NCI-H1092 (cell line): ENCODE measurements around the gene GCLM.
"Not testable (repeated sequence)": the region's sequence is repeated elsewhere in the genome, so short reads cannot be mapped to it uniquely, and the experiment has no call there.

ENCODE experiments used
- DNase-seq: peaks from one replicate; lab custom pipeline; 2025; lab: John Stamatoyannopoulos, UW

Gene GCLM

DNA sequence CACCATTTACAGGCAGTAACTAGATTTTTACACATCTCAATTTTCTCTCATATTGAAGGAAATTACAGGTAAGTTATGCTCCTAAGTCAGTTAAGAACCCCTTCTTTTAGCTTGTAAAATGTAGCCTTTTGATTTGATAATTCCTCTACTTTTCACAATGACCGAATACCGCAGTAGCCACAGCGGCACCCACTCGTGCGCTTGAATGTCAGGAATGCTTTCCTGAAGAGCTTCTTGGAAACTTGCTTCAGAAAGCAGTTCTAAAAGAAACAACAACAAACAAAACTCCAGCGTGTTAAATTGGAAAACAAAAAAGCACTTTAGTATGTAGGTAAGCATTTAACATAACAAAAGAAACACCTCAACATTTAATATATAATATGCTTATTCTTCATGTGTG lies 20.3 kb downstream of the GCLM start:
- DNase-seq: no peak

DNA sequence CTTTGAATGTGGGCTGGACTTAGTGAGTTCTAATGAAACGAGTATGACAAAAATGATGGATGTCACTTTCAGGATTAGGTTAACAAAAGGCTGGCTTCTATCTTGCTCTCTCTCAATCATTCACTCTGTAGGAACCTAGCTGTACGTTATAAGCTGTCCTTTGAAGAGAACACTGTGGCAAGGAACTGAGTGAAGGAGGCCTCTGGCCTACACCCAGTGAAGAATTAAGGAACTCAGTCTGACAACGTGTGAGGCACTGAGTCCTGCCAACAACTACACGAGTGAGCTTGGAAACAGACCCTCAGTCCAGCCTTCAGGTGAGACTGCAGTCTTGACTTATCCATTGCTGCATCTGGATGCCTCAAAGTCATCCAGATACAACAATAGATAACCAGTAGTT lies 27.0 kb downstream of the GCLM start:
- no peak for DNase-seq

DNA sequence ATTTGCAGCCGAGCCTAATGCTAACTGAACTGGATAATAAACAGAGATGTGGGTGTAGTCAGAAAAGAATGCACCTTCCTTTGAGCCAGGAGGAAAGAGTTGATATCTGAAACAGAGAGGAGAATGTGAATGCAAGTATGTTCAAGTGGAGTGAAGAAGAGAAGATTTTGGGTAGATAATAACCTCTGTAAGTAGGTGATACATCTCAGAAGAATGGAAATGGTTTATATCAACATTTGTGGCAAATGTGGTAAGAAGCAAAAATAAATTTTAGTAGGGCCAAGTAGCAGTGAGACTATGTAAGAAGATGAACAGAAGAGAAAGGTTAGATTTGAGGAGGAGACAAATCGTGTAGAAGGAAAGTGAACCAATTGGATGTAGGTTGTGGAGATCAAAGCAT lies 28.5 kb downstream of the GCLM start:
- no peak for DNase-seq

DNA sequence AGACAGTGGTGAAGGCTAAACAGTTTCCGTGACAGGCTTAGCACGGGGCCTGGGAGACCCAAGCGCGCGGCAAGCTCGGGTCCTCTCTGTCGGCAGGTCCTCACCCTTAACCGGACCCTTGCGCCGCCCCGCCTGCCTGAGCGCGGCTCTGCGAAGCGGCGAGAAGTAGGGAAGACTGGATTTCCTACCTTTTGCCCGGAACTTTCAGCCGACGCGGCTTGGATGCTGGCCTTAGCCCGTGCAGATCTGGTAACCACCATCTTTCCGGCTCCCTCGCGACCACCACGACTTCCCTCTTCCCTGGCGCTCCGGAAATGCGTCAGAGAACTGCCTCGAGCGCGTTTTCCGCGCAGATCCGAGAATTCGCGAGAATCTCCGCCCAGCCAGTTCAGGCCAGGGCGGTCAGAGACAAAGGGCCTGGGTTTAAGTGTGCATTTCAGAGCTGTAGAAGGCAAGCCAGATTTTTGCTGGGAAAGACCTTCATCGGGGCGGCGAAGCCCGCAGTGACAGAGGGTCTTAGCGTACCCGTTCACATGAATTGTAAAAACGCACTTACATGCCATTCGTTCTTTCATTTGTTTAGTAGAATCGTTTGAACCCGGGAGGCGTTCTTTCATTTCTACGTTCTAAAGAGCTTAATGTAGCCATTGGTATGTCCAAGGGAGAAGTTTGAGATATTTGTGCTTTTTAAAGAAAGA lies 30.2 kb downstream of the GCLM start, which contains the start of gene DNTTIP2:
Gene DNTTIP2 (minus strand): TSS at position 318 of the 698 bp plus-strand sequence. CDS start 58 bp downstream, at position 260.
- DNase-seq: peak; percentile 94

DNA sequence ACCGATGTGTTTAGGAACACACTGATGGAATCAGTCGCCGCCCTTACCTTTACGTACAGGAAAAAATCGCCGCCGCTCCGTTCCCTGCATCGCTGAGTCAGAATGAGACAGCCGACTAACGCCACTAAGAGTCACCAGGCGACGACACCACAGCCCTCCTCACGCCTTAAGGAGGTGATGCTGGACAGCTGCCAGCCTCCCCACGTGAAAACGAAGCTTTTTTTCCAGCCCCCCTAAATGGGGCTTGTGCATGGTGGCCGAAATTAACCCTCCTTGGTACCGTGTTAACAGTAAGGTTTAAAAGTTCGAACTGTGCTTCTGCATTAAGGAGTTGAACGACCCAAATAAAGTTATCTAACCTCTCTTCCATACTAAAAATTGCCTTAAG lies 30.7 kb downstream of the GCLM start:
- no peak for DNase-seq

DNA sequence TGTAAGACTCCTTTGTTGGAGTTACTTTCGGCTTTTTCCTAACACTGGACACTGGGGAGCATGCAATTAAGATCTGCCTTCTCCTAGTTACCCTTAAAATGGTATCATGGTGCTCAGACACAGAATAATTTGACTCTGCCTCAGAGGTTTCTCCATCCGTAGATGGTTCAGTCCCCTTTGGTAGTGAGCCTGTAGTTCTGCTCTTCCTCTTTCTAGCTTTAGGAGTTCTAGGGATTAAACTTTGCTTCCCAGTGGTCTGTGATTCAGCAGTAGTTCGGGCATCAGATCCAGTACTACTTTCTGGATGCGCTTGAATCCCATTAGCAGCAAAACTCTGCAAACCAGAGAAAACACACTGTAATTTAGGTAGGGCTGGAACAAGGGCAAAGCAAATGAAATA lies 31.7 kb downstream of the GCLM start:
- no peak for DNase-seq

DNA sequence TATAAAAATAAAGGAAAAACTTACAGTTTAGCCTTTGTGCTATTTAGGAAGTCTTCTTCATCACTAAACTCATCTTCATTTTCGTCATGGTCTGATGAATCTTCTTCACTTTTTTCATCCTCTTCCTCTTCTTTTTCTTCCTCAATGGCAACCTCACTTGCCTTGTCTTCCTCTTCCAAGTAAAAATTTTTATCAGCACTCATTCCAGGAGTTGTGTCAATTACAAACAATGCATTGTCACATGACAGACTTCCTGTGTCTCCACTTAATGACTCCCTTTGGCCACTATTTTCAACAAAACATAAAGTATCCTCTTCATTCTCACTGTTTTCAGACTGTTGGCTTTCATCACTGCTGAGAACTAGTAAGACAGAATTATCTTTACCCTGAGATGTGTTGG lies 33.0 kb downstream of the GCLM start:
- no peak for DNase-seq

DNA sequence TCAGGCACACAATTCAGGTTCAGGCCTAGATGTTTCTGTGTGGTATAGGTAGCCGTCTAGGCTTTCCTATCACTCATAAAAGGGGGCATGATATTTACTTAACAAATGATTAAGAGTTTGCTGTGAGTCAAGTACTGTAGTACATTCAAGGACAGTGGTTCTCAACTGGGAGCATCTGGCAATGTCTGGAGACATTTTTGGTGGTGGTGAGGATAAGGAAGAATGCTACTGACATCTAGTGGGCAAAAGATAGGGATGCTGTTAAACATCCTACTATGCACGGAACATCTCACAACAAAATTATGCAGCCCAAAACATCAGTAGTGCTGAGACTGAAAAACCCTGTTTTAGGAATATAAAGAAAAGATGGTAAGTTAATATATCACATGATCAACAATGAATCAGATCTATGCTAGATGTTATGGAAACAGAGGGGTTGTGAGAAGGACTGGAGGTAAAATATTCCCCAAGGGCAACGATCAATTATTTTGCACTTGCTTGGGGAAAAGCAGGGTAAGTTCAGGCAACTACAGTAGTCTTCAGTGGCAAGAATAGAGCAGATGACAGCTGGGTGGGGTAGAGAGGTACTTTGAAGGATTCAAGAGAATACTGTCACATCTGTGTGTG lies 35.1 kb downstream of the GCLM start:
- DNase-seq: no peak

DNA sequence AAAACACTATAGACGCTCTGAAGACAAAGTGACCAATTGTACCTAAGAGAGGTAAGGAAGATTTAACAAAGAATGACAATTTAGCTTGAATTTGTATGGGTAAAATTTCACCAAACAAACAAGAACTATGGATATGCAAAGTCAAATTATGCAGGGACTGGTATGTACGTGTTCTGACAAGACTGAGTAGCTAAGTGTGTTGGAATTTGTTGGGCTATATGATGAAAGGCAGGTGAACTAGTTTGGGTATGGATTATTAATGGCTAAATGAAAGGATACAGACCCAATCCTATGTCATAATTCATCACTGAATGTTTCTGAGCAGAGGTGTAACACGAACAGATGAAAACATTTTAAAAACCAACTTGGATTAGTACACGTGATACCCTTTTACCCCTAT lies 37.9 kb downstream of the GCLM start:
- no peak for DNase-seq

DNA sequence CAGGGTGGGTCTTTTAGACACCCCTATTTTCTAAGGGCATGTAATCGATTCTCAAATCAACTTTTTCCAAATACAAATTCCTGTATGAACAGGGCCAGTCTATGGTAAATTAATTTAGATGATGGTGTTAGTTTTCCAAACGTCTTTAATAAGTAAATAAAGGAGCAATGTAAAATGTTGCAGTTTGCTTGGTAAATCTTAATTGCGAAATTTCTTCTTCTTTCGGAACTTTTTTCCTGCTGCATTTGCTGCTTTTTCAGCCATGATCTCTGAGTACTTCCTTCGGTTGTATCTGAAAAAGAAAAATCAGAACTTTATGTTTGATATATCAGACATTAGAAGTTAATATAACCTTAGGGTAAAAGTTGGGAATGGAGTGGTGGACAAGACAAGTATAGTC lies 39.6 kb downstream of the GCLM start:
- DNase-seq: no peak

DNA sequence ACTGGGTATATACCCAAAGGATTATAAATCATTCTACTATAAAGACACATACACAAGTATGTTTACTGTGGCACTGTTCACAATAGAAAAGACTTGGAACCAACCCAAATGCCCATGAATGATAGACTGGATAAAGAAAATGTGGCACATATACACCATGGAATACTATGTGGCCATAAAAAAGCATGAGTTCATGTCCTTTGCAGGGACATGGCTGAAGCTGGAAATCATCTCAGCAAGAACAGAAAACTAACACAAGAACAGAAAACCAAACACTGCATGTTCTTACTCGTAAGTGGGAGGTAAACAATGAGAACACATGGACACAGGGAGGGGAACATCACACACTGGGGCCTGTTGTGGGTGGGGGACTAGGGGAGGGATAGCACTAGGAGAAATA lies 40.7 kb downstream of the GCLM start:
- DNase-seq: not testable (repeated sequence)

DNA sequence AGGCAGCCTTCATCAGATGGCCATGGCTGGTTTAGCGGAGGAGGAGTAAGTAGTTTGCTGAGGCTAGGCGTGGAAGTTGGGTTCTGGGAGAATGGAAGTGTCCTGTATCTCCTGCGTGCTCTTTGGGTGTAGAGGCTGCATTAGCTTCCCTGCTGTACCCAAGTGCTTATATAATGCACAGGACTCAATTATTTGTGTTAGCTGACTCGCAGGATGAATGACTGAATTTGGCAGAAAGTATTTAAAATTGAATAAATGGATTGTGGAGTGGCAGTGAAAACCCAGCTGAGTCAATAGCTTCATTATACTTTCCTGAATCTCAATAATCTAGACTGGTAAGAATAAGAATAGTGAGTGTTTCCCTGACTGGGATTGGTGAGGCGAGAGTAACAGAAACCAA lies 44.0 kb downstream of the GCLM start:
- DNase-seq: peak; percentile 19

DNA sequence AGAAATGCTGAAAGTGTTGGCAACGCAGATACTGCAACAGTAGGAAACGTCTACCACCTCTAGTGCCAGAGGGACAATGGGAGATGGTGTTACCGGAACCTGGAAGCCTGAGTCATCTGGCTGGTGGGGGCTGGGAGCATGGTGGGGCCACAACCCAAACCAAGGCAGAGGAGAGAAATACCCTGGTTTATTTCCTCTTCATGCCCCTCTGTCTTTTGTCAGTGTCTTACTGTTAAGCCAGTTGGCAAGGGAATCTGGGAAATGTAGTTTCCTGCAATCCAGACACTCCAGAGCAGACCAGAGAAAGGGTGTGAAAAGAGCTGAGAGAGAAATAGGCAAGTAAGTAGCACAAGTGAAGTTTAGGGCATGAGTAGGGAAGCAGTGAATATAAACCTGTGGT lies 45.1 kb downstream of the GCLM start:
- no peak for DNase-seq

DNA sequence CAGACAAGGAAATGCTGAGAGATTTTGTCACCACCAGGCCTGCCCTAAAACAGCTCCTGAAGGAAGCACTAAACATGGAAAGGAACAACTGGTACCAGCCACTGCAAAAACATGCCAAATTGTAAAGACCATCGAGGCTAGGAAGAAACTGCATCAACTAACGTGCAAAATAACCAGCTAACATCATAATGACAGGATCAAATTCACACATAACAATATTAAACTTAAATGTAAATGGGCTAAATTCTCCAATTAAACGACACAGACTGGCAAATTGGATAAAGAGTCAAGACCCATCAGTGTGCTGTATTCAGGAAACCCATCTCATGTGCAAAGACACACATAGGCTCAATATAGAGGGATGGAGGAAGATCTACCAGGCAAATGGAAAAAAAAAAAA lies 51.6 kb downstream of the GCLM start:
- not testable (repeated sequence) for DNase-seq

DNA sequence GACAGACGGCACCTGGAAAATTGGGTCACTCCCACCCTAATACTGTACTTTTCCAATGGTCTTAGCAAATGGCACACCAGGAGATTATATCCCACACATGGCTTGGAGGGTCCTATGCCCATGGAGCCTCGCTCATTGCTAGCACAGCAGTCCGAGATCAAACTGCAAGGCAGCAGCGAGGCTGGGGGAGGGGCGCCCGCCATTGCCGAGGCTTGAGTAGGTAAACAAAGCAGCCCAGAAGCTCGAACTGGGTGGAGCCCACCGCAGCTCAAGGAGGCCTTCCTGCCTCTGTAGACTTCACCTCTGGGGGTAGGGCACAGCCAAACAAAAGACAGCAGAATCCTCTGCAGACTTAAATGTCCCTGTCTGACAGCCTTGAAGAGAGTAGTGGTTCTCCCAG lies 53.2 kb downstream of the GCLM start:
- not testable (repeated sequence) for DNase-seq

DNA sequence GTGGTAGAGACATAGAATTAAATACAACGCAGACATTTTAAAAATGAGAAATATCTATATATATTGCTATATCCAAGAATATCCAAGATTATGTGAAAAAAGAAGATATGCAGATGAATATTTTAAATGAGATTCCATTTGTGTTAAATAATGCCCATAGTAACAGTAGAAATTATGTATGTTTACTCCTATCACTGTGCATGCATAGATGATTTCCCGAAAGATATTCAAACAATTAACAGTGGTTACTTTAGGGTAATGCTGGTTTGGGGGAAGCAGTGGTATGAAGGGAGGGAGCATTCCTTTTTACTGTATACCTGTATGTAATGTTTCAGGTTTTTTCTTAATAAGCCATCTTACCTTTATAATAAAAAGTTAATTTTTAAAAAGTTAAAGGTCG lies 55.3 kb downstream of the GCLM start:
- no peak for DNase-seq

DNA sequence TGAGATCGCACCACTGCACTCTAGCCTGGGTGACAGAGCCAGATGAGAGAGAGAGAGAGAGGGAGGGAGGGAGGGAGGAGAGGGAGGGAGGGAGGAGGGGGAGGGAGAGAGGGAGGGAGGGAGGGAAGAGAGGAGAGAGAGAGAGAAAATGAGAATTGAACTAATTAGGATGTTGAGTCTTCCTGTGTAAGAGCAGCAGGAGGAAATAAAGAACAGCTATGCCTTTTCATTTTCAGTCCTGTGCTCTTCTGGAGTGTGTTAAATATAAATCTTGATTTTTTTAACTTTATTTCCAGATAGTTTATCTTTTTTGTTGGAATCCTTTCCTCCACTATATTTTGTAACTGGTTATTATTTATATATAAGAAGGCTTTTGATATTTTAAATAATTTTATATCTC lies 57.4 kb downstream of the GCLM start:
- DNase-seq: no peak

DNA sequence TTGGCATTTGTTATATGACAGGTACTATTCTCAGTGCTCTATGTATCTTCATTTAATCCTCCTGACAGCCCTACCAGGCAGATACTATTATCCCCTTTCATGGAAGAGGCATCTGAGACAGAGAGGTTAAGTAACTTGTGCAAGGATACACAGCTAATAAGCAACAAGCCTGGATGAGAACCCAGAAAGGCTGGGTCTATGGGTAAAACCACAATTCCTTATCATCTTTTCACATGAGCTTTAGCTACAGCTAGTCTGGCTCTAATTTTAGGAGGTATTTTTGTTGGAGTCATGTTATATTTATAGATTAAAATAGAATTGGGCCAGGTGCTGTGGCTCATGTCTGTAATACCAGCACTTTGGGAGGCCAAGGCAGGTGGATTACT lies 57.9 kb downstream of the GCLM start:
- no peak for DNase-seq

DNA sequence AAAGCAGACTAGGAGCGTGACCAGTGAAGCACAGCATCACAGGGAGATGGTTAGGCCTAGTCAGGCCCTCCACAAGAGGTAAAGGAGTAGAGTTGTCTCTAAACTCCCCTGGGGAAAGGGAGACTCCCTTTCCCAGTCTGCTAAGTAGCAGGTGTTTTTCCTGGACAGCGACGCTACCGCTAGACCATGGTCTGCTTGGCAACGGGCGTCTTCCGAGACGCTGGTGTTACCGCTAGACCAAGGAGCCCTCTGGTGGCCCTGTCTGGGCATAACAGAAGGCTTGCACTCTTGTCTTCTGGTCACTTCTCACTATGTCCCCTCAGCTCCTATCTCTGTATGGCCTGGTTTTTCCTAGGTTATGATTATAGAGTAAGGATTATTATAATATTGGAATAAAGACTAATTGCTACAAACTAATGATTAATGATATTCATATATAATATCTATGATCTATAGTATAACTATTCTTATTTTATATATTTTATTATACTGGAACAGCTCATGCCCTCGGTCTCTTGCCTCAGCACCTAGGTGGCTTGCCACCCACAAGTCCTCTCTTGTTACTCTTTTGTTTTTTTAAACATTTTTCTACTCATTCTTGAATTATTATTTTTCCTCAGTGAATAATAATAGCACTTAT lies 58.4 kb downstream of the GCLM start:
- peak; percentile 47 for DNase-seq

DNA sequence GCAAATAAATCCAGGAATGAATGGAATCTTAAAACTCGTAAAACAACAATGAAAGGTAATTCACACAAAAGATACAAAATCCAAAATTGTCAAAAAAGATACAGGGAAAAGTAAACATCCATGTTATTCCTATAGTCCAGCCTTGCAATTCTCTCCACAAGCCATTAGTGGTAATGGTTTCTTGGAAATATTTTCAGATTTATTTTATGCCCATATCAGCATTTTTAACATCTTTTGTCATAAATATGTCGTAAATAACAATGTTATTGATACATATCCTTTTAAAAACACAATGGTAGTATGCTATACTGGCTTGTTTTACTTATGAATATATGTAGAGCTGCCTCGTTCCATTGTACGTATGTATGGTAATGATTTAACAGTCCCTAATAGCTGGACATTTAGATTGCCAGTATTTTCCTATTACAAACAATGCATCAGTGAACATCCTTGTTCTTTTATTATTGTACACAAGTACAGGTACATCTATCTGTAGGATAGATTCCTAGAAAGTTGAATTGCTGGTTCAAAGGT lies 60.8 kb downstream of the GCLM start:
- DNase-seq: no peak

DNA sequence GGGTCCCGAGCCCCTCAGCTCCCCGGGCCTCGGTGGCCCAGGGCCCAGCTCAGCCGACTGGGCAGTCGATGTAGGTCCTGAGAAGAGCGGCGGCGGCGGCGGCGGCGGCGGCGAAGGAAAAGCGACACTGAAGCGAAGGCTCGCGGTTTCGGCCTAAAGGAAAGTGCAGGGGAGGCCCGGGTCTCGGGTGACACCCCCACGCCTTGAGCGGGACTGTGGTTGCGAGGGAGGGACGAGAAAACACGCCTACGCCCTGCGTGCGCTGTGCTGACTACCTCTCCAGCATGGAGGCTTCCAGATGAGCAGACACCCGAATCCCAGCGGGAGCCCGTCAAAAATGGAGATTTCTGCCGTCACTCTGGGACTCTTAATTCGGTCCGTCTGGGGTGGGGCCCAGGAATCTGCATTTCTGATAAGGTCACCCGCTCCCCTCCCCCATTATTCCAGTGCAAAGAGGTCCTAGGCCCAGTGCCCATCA lies 61.4 kb downstream of the GCLM start:
- DNase-seq: peak; percentile 43

DNA sequence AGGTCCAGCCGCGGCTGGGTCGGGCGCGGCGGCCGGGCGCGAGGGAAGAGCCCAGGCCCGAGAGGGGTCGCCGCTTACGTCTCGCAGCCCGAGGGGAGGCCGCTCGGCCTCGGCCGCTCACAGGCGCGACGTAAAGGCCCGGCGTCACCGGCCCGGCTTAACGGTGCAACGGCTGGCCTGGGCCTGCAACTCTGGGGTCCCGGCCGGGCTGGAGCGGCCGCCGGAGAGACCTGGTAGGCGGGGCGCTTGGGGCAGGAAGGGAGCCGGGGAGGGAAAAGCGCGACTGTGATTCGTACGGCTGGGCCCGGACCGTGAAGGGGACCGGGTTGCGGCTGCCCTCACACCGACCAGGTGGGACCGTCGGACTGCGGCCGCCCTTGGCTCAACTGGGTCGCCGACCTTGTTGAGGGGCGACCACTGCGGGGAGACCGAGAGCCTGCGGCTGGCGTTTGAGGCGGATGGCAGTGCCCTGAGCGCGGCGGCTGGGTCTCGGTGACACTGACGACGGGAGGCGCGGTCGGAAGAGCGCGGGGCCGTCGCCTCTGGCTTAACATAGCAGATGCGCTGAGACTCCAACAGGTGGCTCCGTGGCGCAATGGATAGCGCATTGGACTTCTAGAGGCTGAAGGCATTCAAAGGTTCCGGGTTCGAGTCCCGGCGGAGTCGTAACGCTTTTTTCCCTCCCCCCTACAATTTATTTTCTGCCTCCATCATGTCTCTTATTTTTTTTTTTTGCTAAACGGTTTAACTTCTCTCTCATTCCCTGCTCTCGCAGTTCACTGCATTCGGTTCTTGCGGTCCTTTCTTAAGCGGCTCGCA lies 62.0 kb downstream of the GCLM start:
- DNase-seq: peak; percentile 83
